Tibial nerve (tissue), 4 donors: ENCODE data around the gene SRPK3. TPM values are rescaled to one million over a fixed set of nuclear protein-coding genes. Genes with fewer than 3 reads are reported as not detected.
"Not testable (repeated sequence)": the region's sequence is repeated elsewhere in the genome, so short reads cannot be mapped to it uniquely, and the experiment has no call there.

ENCODE experiments used
- DNase-seq, 2 donors: peaks; one replicate each; pipeline ENCODE4 v3.0.0-alpha.2; 2019; ENCODE audit warnings: low spot score in 2 of 2
- H3K27ac ChIP-seq, 4 donors: fragments of 200-600 bp; sonication (generic) in 3 of 4; one replicate each; pipeline ENCODE4 v1.5.1; 2017 to 2019; ENCODE audit warnings: mild to moderate bottlenecking in 1 of 4
- H3K27me3 ChIP-seq, 2 donors: fragments of 200-600 bp; sonication (generic) in 1 of 2; one replicate each; pipeline versions ENCODE4 v1.5.1 to v1.6.0; 2017 to 2019
- H3K36me3 ChIP-seq, 3 donors: fragments of 200-600 bp; sonication (generic); one replicate each; pipeline ENCODE4 v1.5.1; 2018 to 2019
- H3K4me1 ChIP-seq, 4 donors: fragments of 200-600 bp; sonication (generic) in 3 of 4; one replicate each; pipeline ENCODE4 v1.5.1; 2017 to 2019
- H3K4me3 ChIP-seq, 4 donors: fragments of 200-600 bp; sonication (generic) in 3 of 4; one replicate each; pipeline ENCODE4 v1.5.1; 2017 to 2019; ENCODE audit warnings: mild to moderate bottlenecking in 1 of 4, moderate library complexity in 1 of 4
- H3K9me3 ChIP-seq, 4 donors: fragments of 200-600 bp; sonication (generic) in 3 of 4; one replicate each; pipeline ENCODE4 v1.5.1; 2017 to 2019
- EP300 ChIP-seq, 2 donors: sonication (generic); formaldehyde crosslinking; IDR thresholded peaks; one replicate each; pipeline ENCODE4 v1.6.1; 2017; ENCODE audit warnings: antibody characterized with exemption in 2 of 2, mild to moderate bottlenecking in 1 of 2
- POLR2A ChIP-seq, 2 donors: fragments of 450-650 bp; IDR thresholded peaks; one replicate each; pipeline ENCODE4 v1.6.1; 2017; ENCODE audit warnings: antibody characterized with exemption in 2 of 2, mild to moderate bottlenecking in 2 of 2, moderate library complexity in 2 of 2
- WGBS, 2 donors: methylation state at CpG; one replicate each; pipeline ENCODE4 v1.1.5; 2018; 5-methylcytosine and 5-hydroxymethylcytosine counted together
- total RNA-seq, 4 donors: library from RNA; depleted of rRNA; stranded (reverse); fragments of >200 nt; gene quantifications; one replicate each; pipeline ENCODE4 v1.1.0, GENCODE V29; 2016
- TF ChIP-seq, protein P1 (sequence below), 5 experiments: fragments of 200-600 bp in 3 of 5; fragments of 450-650 bp in 2 of 5; sonication (generic) in 3 of 5; IDR thresholded peaks; one replicate each; pipeline ENCODE4 v1.5.1; 2016 to 2019; ENCODE audit warnings: antibody characterized with exemption in 5 of 5, mild to moderate bottlenecking in 3 of 5, moderate library complexity in 2 of 5

SRPK3 gene
- total RNA-seq, 4 donors from 2014 or later: 0.87 to 5.1 (median 1.4) TPM

DNA sequence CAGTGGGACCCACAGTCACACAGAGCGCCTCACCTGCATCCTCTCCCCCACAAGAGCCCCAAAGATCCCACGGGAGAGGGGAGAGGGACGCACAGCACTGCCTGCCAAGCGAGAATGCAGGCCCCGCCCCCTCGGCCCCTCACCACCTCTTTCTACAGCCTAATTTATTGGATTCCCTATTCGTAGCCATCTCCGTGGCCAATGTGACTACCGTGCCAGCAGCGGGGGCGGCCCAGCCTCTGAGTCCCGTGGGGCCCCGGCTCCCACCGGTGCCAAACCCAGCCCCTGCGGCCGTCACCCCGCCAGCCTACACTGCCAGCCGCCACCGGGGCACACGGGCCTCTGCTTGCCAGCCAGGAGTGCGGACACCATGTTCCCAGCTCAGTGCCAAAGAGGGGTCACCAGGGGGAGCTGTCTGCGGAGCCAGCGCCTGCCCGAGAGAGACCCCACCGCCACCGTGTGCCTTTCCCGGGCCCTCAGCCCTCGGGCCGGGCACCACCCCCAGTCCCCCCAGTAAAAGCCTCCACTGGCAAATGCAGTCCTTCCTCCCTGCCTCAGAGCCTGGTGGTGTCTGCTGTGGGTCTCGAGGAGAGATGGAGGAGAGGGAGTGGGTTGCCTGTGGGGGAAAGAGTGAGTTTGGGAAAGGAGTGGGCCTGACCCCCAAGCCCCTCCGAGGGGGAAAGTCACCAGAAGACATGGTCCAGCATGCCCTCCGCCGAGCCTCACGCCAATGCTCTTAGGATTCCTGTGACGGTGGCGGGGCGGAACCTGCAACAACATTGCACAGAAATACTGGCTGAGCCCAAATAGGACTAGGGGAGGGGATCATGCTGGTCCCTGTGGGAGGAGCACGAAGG is 36.4 kb upstream of the SRPK3 start:
- 7 to 41% methylated on average over 17 to 18 of the region's 38 CpGs for WGBS, 2 donors
- TF ChIP-seq EP300 (IDR thresholded peaks at IDR 0.05) (no peak), POLR2A (IDR thresholded peaks at IDR 0.05) (no peak)
- TF ChIP-seq, protein P1, sequence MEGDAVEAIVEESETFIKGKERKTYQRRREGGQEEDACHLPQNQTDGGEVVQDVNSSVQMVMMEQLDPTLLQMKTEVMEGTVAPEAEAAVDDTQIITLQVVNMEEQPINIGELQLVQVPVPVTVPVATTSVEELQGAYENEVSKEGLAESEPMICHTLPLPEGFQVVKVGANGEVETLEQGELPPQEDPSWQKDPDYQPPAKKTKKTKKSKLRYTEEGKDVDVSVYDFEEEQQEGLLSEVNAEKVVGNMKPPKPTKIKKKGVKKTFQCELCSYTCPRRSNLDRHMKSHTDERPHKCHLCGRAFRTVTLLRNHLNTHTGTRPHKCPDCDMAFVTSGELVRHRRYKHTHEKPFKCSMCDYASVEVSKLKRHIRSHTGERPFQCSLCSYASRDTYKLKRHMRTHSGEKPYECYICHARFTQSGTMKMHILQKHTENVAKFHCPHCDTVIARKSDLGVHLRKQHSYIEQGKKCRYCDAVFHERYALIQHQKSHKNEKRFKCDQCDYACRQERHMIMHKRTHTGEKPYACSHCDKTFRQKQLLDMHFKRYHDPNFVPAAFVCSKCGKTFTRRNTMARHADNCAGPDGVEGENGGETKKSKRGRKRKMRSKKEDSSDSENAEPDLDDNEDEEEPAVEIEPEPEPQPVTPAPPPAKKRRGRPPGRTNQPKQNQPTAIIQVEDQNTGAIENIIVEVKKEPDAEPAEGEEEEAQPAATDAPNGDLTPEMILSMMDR (IDR thresholded peaks at IDR 0.05): peak in 1 of 5 experiments; percentile 9
- no peaks in the 10 kb centered on the region for H3K27me3 ChIP-seq
- no peak for DNase-seq
- H3K4me1 ChIP-seq: peaks cover 0 to 17% (median 4%) of the 10 kb centered on the region in 4 donors
- peaks cover 0 to 5% (median 0%) of the 10 kb centered on the region in 3 donors for H3K36me3 ChIP-seq
- no peaks in the 10 kb centered on the region for H3K9me3 ChIP-seq
- H3K4me3 ChIP-seq: peak overlapping the region in 3 of 4 donors; percentile 9 to 23 (median 15)
- H3K27ac ChIP-seq: peak overlapping the region; percentile 30 to 81 (median 56)

DNA sequence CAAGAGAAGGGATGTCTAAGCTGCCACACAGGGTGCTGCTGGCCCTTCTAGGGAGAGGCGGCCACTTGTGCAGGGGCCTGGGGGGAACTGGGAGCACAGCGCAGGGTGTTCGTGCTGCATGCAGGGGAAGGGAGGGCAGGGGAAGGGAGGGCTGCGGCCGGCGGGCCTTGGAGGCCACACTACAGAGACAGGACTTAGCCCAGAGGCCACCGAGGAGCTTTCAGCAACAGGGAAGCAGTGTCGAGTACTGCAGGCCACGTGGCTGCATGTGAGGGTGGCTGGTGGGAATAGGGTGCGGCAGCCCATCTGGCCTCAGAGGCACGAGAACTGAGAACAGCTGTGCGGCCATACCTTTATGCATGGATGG is 35.8 kb upstream of the SRPK3 start:
- H3K4me3 ChIP-seq, DNase-seq, H3K36me3 ChIP-seq, H3K27me3 ChIP-seq, H3K9me3 ChIP-seq: not testable (repeated sequence)
- H3K4me1 ChIP-seq: peaks cover 0 to 17% (median 4%) of the 10 kb centered on the region in 4 donors
- WGBS, 2 donors: 12 to 74% methylated on average over 6 to 12 of the region's 12 CpGs
- H3K27ac ChIP-seq: peak overlapping the region in 1 of 4 donors; percentile 81

DNA sequence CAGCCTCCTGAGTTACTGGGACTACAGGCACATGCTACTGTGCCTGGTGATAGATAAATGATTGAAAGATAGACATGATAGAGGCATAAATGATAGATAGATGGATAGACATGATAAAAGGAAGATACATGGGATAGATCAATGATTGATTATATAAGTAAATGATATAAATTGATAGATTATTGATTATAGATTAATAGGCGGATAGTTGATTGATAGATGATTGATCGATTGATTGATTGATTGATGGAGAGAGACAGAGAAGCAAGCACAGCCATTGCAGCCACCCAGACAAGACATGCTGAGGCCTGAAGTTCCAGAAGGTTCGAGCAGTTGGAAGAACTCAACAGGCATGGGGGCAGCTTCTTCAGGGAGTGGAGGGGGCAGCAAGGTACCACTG is 34.5 kb upstream of the SRPK3 start:
- no peak for TF ChIP-seq POLR2A (IDR thresholded peaks at IDR 0.05)
- TF ChIP-seq, protein P1 (IDR thresholded peaks at IDR 0.05): no peak
- TF ChIP-seq EP300 (IDR thresholded peaks at IDR 0.05): no peak
- DNase-seq: no peak
- no peaks in the 10 kb centered on the region for H3K9me3 ChIP-seq
- no peaks in the 10 kb centered on the region for H3K27me3 ChIP-seq
- peaks cover 0 to 17% (median 4%) of the 10 kb centered on the region in 4 donors for H3K4me1 ChIP-seq
- no peak overlapping the region for H3K4me3 ChIP-seq
- no peaks in the 10 kb centered on the region for H3K36me3 ChIP-seq
- H3K27ac ChIP-seq: no peak overlapping the region
- 88 to 100% methylated on average over 3 of the region's 3 CpGs for WGBS, 2 donors

DNA sequence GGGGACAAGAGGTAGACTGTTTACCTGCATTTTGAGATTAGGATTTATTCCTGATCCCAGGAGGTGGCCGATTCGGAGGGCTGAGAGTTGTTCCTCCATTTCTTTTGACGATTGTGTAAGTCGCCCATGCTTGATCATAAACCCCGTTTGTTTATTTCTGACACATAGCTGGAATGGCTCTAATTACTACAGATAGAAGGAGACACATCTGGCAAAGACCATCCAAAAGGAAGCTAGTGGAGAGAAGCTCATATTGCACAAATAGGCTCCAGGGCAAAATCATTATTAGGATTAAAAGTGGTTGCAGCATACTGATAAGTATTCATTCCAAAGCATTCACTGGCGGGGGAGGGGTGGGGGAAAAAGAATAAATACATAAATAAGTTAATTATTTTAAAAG is 33.9 kb upstream of the SRPK3 start:
- H3K27ac ChIP-seq, DNase-seq, H3K9me3 ChIP-seq, H3K27me3 ChIP-seq, H3K36me3 ChIP-seq, H3K4me3 ChIP-seq: not testable (repeated sequence)
- peaks cover 0 to 17% (median 4%) of the 10 kb centered on the region in 4 donors for H3K4me1 ChIP-seq
- WGBS, 2 donors: 85 to 90% methylated on average over 6 of the region's 6 CpGs

DNA sequence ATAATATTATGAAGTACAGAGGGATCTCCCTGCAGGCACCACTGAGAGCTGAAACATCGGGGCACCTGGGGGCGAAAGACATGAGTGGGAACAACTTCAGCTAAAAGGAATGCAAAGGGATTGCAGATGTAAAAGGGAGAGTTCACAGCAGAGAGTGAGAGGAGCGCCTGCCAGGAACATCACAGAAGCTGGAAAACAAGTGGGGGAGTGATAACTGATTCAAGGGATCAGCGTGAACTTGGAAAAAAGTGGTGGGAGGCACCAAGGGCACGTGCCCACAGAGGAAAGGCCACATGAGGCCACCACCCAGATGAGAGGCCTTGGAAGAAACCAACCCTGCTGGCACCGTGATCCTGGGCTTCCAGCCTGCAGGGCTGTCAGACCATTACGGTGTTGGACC is 31.8 kb upstream of the SRPK3 start:
- H3K4me3 ChIP-seq, H3K9me3 ChIP-seq, H3K4me1 ChIP-seq, H3K36me3 ChIP-seq, H3K27me3 ChIP-seq, H3K27ac ChIP-seq, DNase-seq: not testable (repeated sequence)
- 68 to 77% methylated on average over 7 of the region's 7 CpGs for WGBS, 2 donors

DNA sequence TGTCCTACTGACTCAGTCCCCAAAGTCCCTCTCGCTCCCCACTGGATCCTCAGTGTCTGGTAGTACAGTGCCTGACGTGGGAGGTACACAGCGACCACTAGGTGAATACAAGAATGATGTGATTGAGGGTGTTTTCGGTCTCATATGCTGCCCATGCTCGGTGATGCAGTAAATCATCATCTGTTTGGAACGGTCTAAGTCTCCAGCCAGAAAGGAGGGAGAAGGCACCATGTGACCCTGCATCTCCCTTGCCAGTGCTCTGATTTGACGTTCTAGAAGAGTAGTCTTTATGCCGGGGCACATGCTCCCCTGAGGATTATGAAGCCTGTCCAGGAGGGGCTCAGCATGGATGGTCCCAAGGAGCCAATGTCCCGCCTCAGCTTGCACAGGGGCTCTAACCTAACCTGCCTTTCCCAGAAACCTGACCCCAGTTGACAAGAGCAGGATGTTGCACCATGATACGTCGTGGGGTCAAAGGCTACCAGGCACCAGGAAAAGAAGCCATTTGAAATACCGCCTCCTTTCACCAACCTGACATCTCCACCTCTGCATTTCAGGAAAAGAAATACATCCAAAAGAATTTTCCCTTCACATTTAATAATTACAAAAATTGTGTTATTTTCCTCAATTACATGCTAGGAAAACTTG is 30.6 kb upstream of the SRPK3 start:
- Histone ChIP-seq H3K4me3 (no peak overlapping the region), H3K9me3 (no peaks in the 10 kb centered on the region), H3K36me3 (no peaks in the 10 kb centered on the region), H3K27me3 (no peaks in the 10 kb centered on the region), H3K27ac (no peak overlapping the region), H3K4me1 (no peaks in the 10 kb centered on the region)
- 69 to 88% methylated on average over 8 to 12 of the region's 12 CpGs for WGBS, 2 donors
- no peak for DNase-seq
- TF ChIP-seq, protein P1 (IDR thresholded peaks at IDR 0.05): no peak
- TF ChIP-seq POLR2A (IDR thresholded peaks at IDR 0.05): no peak
- no peak for TF ChIP-seq EP300 (IDR thresholded peaks at IDR 0.05)
